H1 (cell line): ENCODE measurements around the gene SLC12A7. TPM values are rescaled to one million over a fixed set of nuclear protein-coding genes. Genes with fewer than 3 reads are reported as not detected.
A peak's percentile ranks its signal among the peaks of the same experiment; 100 is the strongest.

Experiments used
- CTCF ChIA-PET: fragments of 300-600 bp; sonication (Branson Sonifier 250); formaldehyde crosslinking; loops from one replicate; lab custom pipeline; 2021; ENCODE audit not compliant: partially characterized antibody; lab: Charles Lee
- POLR2A ChIA-PET: fragments of 300-600 bp; sonication (Branson Sonifier 250); formaldehyde crosslinking; loops from one replicate; lab custom pipeline; 2021; ENCODE audit warnings: inconsistent platforms; ENCODE audit not compliant: partially characterized antibody; lab: Charles Lee
- DNase-seq, 2 experiments: peaks; one replicate each; pipeline versions ENCODE4 v3.0.0 to v3.0.0-alpha.2; 2010 to 2022; ENCODE audit warnings: low spot score in 2 of 2, low read depth in 1 of 2, mixed read lengths in 1 of 2
- FAIRE-seq: peaks from 2 replicates; lab custom pipeline; 2011; peaks lifted over from hg19 to GRCh38; lab: Jason Lieb, UNC
- H2AFZ ChIP-seq: 2 replicates; pipeline ENCODE4 v1.8.1; 2012; ENCODE audit warnings: low read length, inconsistent platforms
- H2AK5ac ChIP-seq: 2 replicates; pipeline ENCODE4 v1.6.1; 2013; ENCODE audit warnings: low read depth, low read length
- H2BK120ac ChIP-seq: replicated peaks from 2 replicates; pipeline ENCODE3; 2013; ENCODE audit warnings: low read depth, low read length, inconsistent platforms
- H2BK12ac ChIP-seq: 2 replicates; pipeline ENCODE4 v1.6.1; 2013; ENCODE audit warnings: low read depth, low read length
- H2BK15ac ChIP-seq: 2 replicates; pipeline ENCODE4 v1.6.1; 2013; ENCODE audit warnings: low read length
- H2BK20ac ChIP-seq: 2 replicates; pipeline ENCODE4 v1.6.1; 2013; ENCODE audit warnings: low read length
- H2BK5ac ChIP-seq: 2 replicates; pipeline ENCODE4 v1.6.1; 2013; ENCODE audit warnings: low read depth, low read length
- H3K14ac ChIP-seq: 2 replicates; pipeline ENCODE4 v1.6.1; 2013; ENCODE audit warnings: inconsistent platforms; ENCODE audit not compliant: insufficient read length
- H3K18ac ChIP-seq: 2 replicates; pipeline ENCODE4 v1.6.1; 2013; ENCODE audit warnings: low read length; ENCODE audit errors: extremely low read depth
- H3K23ac ChIP-seq: 2 replicates; pipeline ENCODE4 v1.6.1; 2013; ENCODE audit warnings: inconsistent platforms; ENCODE audit not compliant: insufficient read length
- H3K23me2 ChIP-seq: 2 replicates; pipeline ENCODE4 v1.6.1; 2013; ENCODE audit warnings: low read depth, low read length
- H3K27ac ChIP-seq: 2 replicates; pipeline ENCODE4 v1.6.1; 2011; ENCODE audit warnings: low read depth, low read length, inconsistent platforms
- H3K27me3 ChIP-seq, 4 experiments: replicated peaks in 1 of 4; 1 replicate in 1 of 4; 2 replicates in 3 of 4; pipeline versions ENCODE4 v1.6.1 to v1.8.1; 2011 to 2013; ENCODE audit warnings: low read length in 3 of 4, mild to moderate bottlenecking in 3 of 4, inconsistent platforms in 2 of 4, mixed read lengths in 2 of 4, moderate library complexity in 1 of 4; ENCODE audit not compliant: control insufficient read depth in 3 of 4, insufficient read depth in 3 of 4; ENCODE audit errors: extremely low read depth in 1 of 4
- H3K36me3 ChIP-seq, 4 experiments: 2 replicates each; pipeline versions ENCODE4 v1.6.1 to v1.8.1; 2011 to 2013; ENCODE audit warnings: mild to moderate bottlenecking in 4 of 4, low read length in 3 of 4, moderate library complexity in 2 of 4, control low read depth in 1 of 4, inconsistent platforms in 1 of 4; ENCODE audit not compliant: insufficient read depth in 4 of 4, control insufficient read depth in 2 of 4
- H3K4ac ChIP-seq: replicated peaks from 2 replicates; pipeline ENCODE3; 2013; ENCODE audit warnings: low read length, low read depth, mixed read lengths, inconsistent platforms; ENCODE audit not compliant: insufficient read length
- H3K4me1 ChIP-seq, 4 experiments: replicated peaks in 1 of 4; 1 replicate in 1 of 4; 2 replicates in 3 of 4; pipeline versions ENCODE4 v1.6.1 to v1.8.1; 2011 to 2013; ENCODE audit warnings: low read length in 3 of 4, inconsistent platforms in 2 of 4, mixed read lengths in 1 of 4; ENCODE audit not compliant: insufficient read depth in 4 of 4, control insufficient read depth in 3 of 4
- H3K4me2 ChIP-seq, 2 experiments: 2 replicates each; pipeline versions ENCODE4 v1.6.1 to v1.8.1; 2011 to 2013; ENCODE audit warnings: low read depth in 2 of 2, low read length in 2 of 2, control low read depth in 1 of 2, inconsistent platforms in 1 of 2, mild to moderate bottlenecking in 1 of 2; ENCODE audit not compliant: insufficient read depth in 1 of 2
- H3K4me3 ChIP-seq, 4 experiments: fragments of 200-600, 300-600 bp in 1 of 4; sonication (generic), shearing (Covaris generic), sonication (Bioruptor Twin) in 1 of 4; 2 replicates each; pipeline versions ENCODE4 v1.5.1 to v1.8.1; 2011 to 2016; ENCODE audit warnings: low read length in 4 of 4, low read depth in 3 of 4, control low read depth in 2 of 4, inconsistent platforms in 2 of 4, mild to moderate bottlenecking in 2 of 4, mixed read lengths in 1 of 4, moderate library complexity in 1 of 4; ENCODE audit not compliant: insufficient read depth in 2 of 4; ENCODE audit errors: extremely low read depth in 1 of 4
- H3K56ac ChIP-seq: replicated peaks from 2 replicates; pipeline ENCODE3; 2013; ENCODE audit warnings: low read depth, mild to moderate bottlenecking, mixed read lengths, low read length, inconsistent platforms; ENCODE audit not compliant: insufficient read length
- H3K79me1 ChIP-seq: 2 replicates; pipeline ENCODE4 v1.6.1; 2013; ENCODE audit warnings: low read depth, low read length, control low read depth
- H3K79me2 ChIP-seq, 2 experiments: 2 replicates each; pipeline versions ENCODE4 v1.6.1 to v1.8.1; 2012 to 2013; ENCODE audit warnings: low read length in 2 of 2, mild to moderate bottlenecking in 2 of 2, inconsistent platforms in 1 of 2; ENCODE audit not compliant: insufficient read depth in 2 of 2, control insufficient read depth in 1 of 2
- H3K9ac ChIP-seq, 4 experiments: replicated peaks in 1 of 4; 1 replicate in 1 of 4; 2 replicates in 3 of 4; pipeline versions ENCODE4 v1.6.1 to v1.8.1; 2011 to 2013; ENCODE audit warnings: low read depth in 3 of 4, low read length in 3 of 4, control low read depth in 2 of 4, mild to moderate bottlenecking in 2 of 4, moderate library complexity in 2 of 4, inconsistent platforms in 1 of 4; ENCODE audit errors: extremely low read depth in 1 of 4
- H3K9me3 ChIP-seq, 2 experiments: 2 replicates each; pipeline versions ENCODE4 v1.6.1 to v1.8.1; 2012 to 2013; ENCODE audit warnings: mild to moderate bottlenecking in 2 of 2, moderate library complexity in 2 of 2, control low read depth in 1 of 2, inconsistent platforms in 1 of 2, low read depth in 1 of 2, low read length in 1 of 2, mixed read lengths in 1 of 2; ENCODE audit not compliant: insufficient read depth in 2 of 2
- H4K20me1 ChIP-seq, 2 experiments: replicated peaks in 1 of 2; 2 replicates each; pipeline versions ENCODE3 to v1.8.1; 2011 to 2013; ENCODE audit warnings: inconsistent platforms in 2 of 2, low read length in 2 of 2, mild to moderate bottlenecking in 1 of 2; ENCODE audit not compliant: insufficient read depth in 2 of 2, control insufficient read depth in 1 of 2
- H4K5ac ChIP-seq: 2 replicates; pipeline ENCODE4 v1.6.1; 2013; ENCODE audit warnings: low read length, low read depth, mixed read lengths, inconsistent platforms; ENCODE audit not compliant: insufficient read length
- H4K8ac ChIP-seq: 2 replicates; pipeline ENCODE4 v1.8.0; 2013; ENCODE audit warnings: mild to moderate bottlenecking, moderate library complexity, low read length, inconsistent platforms; ENCODE audit not compliant: insufficient read depth; ENCODE audit errors: extremely low read depth
- H4K91ac ChIP-seq: replicated peaks from 2 replicates; pipeline ENCODE3; 2013; ENCODE audit warnings: low read length, mixed read lengths, inconsistent platforms; ENCODE audit not compliant: insufficient read length
- BCL11A ChIP-seq, 2 experiments: IDR thresholded peaks; one replicate each; pipeline ENCODE4 v1.6.1; 2011; ENCODE audit warnings: low read depth in 2 of 2, low read length in 2 of 2, mild to moderate bottlenecking in 2 of 2
- JUND ChIP-seq: IDR thresholded peaks from 2 replicates; pipeline ENCODE4 v1.6.1; 2011; ENCODE audit warnings: mild to moderate bottlenecking, improper control_type of control experiment, low read length
- TCF12 ChIP-seq: IDR thresholded peaks from 2 replicates; pipeline ENCODE4 v1.6.1; 2011; ENCODE audit warnings: low read depth, mild to moderate bottlenecking, low read length
- WGBS, 2 experiments: shearing (Covaris generic) in 1 of 2; methylation state at CpG; one replicate each; pipeline versions ENCODE4 v1.1.6 to v1.1.7; 2013 to 2015; ENCODE audit warnings: low lambda C conversion rate in 2 of 2, mixed read lengths in 2 of 2, inconsistent platforms in 1 of 2, low coverage in 1 of 2, missing lambda C conversion rate in 1 of 2; ENCODE audit not compliant: insufficient replicate concordance in 2 of 2, insufficient coverage in 1 of 2, insufficient read length in 1 of 2; ENCODE audit errors: extremely low coverage in 1 of 2, missing lambda C conversion rate in 1 of 2; 5-methylcytosine and 5-hydroxymethylcytosine counted together
- polyA plus RNA-seq, 7 experiments: library from polyadenylated mRNA; depleted of rRNA in 3 of 7; stranded (reverse) in 5 of 7; unstranded in 2 of 7; fragments of >200 nt in 5 of 7; fragments of 200-250 nt in 2 of 7; gene quantifications; 1 replicate in 5 of 7; 2 replicates in 1 of 7; 4 replicates in 1 of 7; pipeline versions ENCODE4 v1.2.1 to v1.2.3, GENCODE V29; 2011 to 2013; ENCODE audit warnings: missing spikeins in 2 of 7, mixed read lengths in 2 of 7
- total RNA-seq: library from RNA; stranded (reverse); fragmentation: NEBNext Ultra II Directional; extraction: Animal tissue kit (Norgen Biotek cat#: 25700); gene quantifications from 2 replicates; pipeline ENCODE4 v1.2.1, GENCODE V29; 2021

Gene SLC12A7
- total and polyA plus RNA-seq, 2 of the 8 experiments (the other 6 are each of a cell fraction or from before 2014, with no cell fraction given) = 23.5 to 39.7 TPM

DNA sequence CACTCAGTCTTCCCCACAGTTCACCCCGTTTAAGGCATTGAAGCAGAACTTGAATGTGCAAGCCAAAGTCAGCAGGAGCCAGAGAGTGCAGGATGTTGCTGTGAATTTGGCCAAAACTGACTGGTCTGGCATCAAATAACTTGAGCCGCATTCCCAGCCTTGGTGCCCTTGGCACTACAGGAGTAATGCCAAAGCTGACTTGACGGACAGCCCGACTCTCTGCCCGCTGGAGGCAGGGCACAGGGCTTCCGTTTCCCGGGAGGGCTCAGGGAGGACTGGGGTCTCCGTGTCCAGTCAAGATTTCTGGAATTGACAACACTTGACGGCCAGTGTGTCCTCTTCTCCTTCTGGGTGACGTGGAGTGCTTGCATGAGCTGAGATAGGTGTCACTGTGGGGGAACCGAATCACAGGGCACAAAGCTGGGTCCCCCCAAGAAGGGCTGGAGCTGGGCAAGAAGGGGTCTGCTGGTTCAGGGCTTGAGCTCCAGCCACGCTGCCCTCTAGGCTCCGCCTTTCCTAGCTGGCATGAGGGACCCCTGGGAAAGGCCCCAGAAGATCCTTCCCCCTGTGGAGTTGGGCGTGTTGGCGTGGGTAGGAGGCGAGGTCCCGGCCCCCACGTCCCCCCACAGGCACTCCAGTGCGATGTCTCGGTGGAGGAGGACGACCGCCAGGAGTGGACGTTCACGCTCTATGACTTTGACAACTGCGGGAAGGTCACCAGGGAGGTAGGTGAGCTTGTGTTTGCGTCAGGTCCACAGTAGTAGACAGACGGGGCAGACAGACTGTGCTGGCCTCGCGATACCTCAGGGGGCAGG, 78.0 kb downstream of the SLC12A7 start:
- Histone ChIP-seq H3K27ac (no peak overlapping the region; the same call in 1 of the 2 replicates), H3K56ac (no peak overlapping the region), H3K23ac (no peak overlapping the region), H3K27me3 (no peaks in the 10 kb centered on the region), H2BK5ac (peak overlapping the region; percentile 5; the same call in 1 of the 2 replicates), H4K20me1 (peaks cover 0 to 2% of the 10 kb centered on the region in 2 experiments), H3K4me1 (peaks cover 0 to 3% (median 1%) of the 10 kb centered on the region in 4 experiments; a peak in 3 of 7 replicates), H3K79me1 (no peaks in the 10 kb centered on the region), H2AK5ac (no peak overlapping the region), H3K18ac (no peak overlapping the region; the same call in 1 of the 2 replicates), H2BK120ac (no peak overlapping the region), H4K5ac (no peak overlapping the region), H2AFZ (no peak overlapping the region), H3K79me2 (no peaks in the 10 kb centered on the region), H3K36me3 (no peaks in the 10 kb centered on the region), H4K91ac (no peak overlapping the region), H3K4me3 (no peak overlapping the region), H3K4ac (no peak overlapping the region), H2BK15ac (no peak overlapping the region), H3K9ac (no peak overlapping the region), H3K14ac (no peak overlapping the region), H3K9me3 (no peaks in the 10 kb centered on the region), H3K4me2 (no peak overlapping the region), H2BK12ac (no peak overlapping the region), H2BK20ac (no peak overlapping the region), H4K8ac (no peak overlapping the region; the same call in none of the 2 replicates), H3K23me2 (peaks cover 1% of the 10 kb centered on the region; the same call in 1 of the 2 replicates)
- ChIA-PET CTCF (interaction anchor here (1.0 to 2.2 kb wide), 8 partner anchors 14 to 133 kb away, joined by 3 to 10 read pairs (median 3); no protein-coding TSS in a partner anchor), POLR2A (interaction anchor here (1.1 to 1.3 kb wide), 2 partner anchors 44 to 80 kb away, joined by 3 to 4 read pairs; no protein-coding TSS in a partner anchor)
- 92% methylated on average over 27 of the region's 29 CpGs; no CpG with 5 or more reads in 1 of the 2 experiments for WGBS, 2 experiments
- no peak for TF ChIP-seq JUND
- TF ChIP-seq BCL11A (IDR thresholded peaks at IDR 0.05; ENCODE audit: low read depth in 2 of 2, low read length in 2 of 2) = no peak
- no peak for TF ChIP-seq TCF12
- DNase-seq (no peak), FAIRE-seq (no peak)
